Measurements from ENCODE around the gene SCNN1B. TPM values are rescaled to one million over a fixed set of nuclear protein-coding genes. Genes with fewer than 3 reads are reported as not detected.
A peak's percentile ranks its signal among the peaks of the same experiment; 100 is the strongest.
"Not testable (repeated sequence)": the region's sequence is repeated elsewhere in the genome, so short reads cannot be mapped to it uniquely, and the experiment has no call there.

Gene SCNN1B
- not detected for total RNA-seq
- long read RNA-seq: 0 reads

GRCh38 chr16:23302045-23302956 lies at the start of gene SCNN1B:
Gene SCNN1B (plus strand): TSS chr16:23302302. CDS start chr16:23348600, 46,298 bp downstream.
- no peaks in the 10 kb centered on the region for H3K9me3 ChIP-seq (replicated peaks)
- no peak for TF ChIP-seq CTCF (IDR thresholded peaks at IDR 0.05; ENCODE audit: borderline replicate concordance)
- H3K4me1 ChIP-seq: peaks cover 11% of the 10 kb centered on the region
- intact Hi-C loops (cut with micrococcal nuclease): no loop called here
- peaks cover 86% of the 10 kb centered on the region for H3K27me3 ChIP-seq (ENCODE audit: low read depth)
- DNase-seq: no peak
- H3K27ac ChIP-seq (replicated peaks): no peak within 1 kb of the TSS
- H3K36me3 ChIP-seq: no peaks in the 10 kb centered on the region
- peak within 1 kb of the TSS; percentile 52 for H3K4me3 ChIP-seq

- Histone ChIP-seq H3K4me1 (peaks cover 8% of the 10 kb centered on the region), H3K4me3 (no peak overlapping the region)
Observed at GRCh38 chr16:23252310-23252709, 49.8 kb upstream of the SCNN1B start.

GRCh38 chr16:23253650-23254049 lies 48.5 kb upstream of the SCNN1B start:
- intact Hi-C loops (cut with micrococcal nuclease); H3K36me3 ChIP-seq; H3K27ac ChIP-seq (replicated peaks); DNase-seq; H3K4me3 ChIP-seq; H3K4me1 ChIP-seq; H3K27me3 ChIP-seq (ENCODE audit: low read depth); H3K9me3 ChIP-seq (replicated peaks): not testable (repeated sequence)

More at GRCh38 chr16:23252310-23252709, 49.8 kb upstream of the SCNN1B start:
- H3K27ac ChIP-seq (replicated peaks): no peak overlapping the region
- no peak for DNase-seq
- intact Hi-C loops (cut with micrococcal nuclease): no loop called here
- H3K27me3 ChIP-seq (ENCODE audit: low read depth): no peaks in the 10 kb centered on the region
- no peaks in the 10 kb centered on the region for H3K36me3 ChIP-seq
- no peak for TF ChIP-seq CTCF (IDR thresholded peaks at IDR 0.05; ENCODE audit: borderline replicate concordance)
- H3K9me3 ChIP-seq (replicated peaks): peaks cover 8% of the 10 kb centered on the region

- peaks cover 8% of the 10 kb centered on the region for H3K9me3 ChIP-seq (replicated peaks)
- H3K36me3 ChIP-seq: no peaks in the 10 kb centered on the region
- H3K27me3 ChIP-seq (ENCODE audit: low read depth): no peaks in the 10 kb centered on the region
- no peak for TF ChIP-seq CTCF (IDR thresholded peaks at IDR 0.05; ENCODE audit: borderline replicate concordance)
- intact Hi-C loops (cut with micrococcal nuclease): no loop called here
- no peak overlapping the region for H3K4me3 ChIP-seq
- DNase-seq: no peak
- H3K4me1 ChIP-seq: no peaks in the 10 kb centered on the region
- no peak overlapping the region for H3K27ac ChIP-seq (replicated peaks)
Observed at GRCh38 chr16:23254338-23254737, 47.8 kb upstream of the SCNN1B start.

- no peak for TF ChIP-seq CTCF (IDR thresholded peaks at IDR 0.05; ENCODE audit: borderline replicate concordance)
- intact Hi-C loops (cut with micrococcal nuclease): no loop called here
- no peaks in the 10 kb centered on the region for H3K36me3 ChIP-seq
Observed at GRCh38 chr16:23255000-23255399, 47.1 kb upstream of the SCNN1B start.

GRCh38 chr16:23256440-23256839 lies 45.7 kb upstream of the SCNN1B start:
- Histone ChIP-seq H3K4me3 (no peak overlapping the region), H3K9me3 (replicated peaks) (no peaks in the 10 kb centered on the region), H3K36me3 (no peaks in the 10 kb centered on the region), H3K27ac (replicated peaks) (no peak overlapping the region), H3K4me1 (no peaks in the 10 kb centered on the region), H3K27me3 (ENCODE audit: low read depth) (peaks cover 6% of the 10 kb centered on the region)
- TF ChIP-seq CTCF (IDR thresholded peaks at IDR 0.05; ENCODE audit: borderline replicate concordance): no peak
- intact Hi-C loops (cut with micrococcal nuclease): no loop called here
- DNase-seq: no peak

More at GRCh38 chr16:23255000-23255399, 47.1 kb upstream of the SCNN1B start:
- H3K27ac ChIP-seq (replicated peaks): no peak overlapping the region
- H3K4me3 ChIP-seq: no peak overlapping the region
- no peaks in the 10 kb centered on the region for H3K4me1 ChIP-seq
- H3K9me3 ChIP-seq (replicated peaks): peaks cover 6% of the 10 kb centered on the region
- H3K27me3 ChIP-seq (ENCODE audit: low read depth): no peaks in the 10 kb centered on the region
- DNase-seq: no peak

Measured in left ventricle myocardium inferior (tissue), 1 donor.